Ammon's horn (tissue), 1 donor: Measurements from ENCODE around the gene NAA10.
A peak's percentile ranks its signal among the peaks of the same experiment; 100 is the strongest.

ENCODE experiments used
- DNase-seq: peaks from one replicate; pipeline ENCODE4 v3.0.0-alpha.2; 2016; ENCODE audit warnings: low spot score

NAA10 gene

DNA sequence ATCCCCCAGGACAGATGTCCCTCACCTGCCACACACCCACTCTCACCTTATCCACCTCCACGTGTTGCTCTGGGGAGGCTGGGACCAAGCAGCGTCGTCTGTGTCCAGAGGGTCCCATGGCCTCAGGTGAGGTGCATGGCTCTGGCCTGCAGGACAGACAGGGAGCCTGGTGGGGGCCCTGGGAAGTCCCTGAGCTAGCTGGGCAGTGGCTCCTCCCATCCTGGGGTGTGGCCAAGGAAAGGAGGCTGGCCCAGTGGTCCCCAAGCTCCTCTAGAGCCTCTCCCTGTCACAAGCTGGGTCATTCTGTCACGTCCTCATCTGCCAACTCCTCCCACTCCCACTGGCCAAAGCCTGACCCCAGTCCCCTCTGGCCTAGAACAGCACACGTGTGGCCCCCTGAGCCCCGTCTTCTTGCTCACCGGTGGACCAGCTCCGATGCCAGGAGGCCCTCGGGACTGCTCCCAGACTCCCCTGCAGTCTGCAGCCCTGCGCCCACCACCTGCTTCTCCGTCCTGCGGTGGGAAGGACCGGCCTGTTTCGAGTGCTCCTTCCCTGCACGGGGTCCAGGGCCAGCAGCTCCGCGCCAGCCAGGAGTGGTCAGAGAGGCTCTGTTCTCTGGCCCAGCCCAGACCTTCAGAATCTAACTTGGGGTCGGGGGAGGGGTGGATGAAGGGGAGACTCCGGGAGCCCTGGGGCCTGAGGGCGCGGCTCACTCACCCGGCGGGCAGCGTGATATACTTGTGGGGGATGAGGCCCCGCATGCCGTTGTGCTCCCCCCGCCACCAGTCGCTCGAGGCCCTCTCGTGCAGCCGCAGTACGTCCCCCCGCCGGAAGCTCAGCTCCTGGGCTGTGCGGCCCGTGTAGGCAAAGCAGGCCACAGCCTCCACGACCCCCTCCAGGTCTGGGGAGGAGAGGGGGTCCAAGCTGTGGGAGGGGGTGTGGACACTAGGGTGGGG, 25.5 kb downstream of the NAA10 start:
- DNase-seq: no peak

DNA sequence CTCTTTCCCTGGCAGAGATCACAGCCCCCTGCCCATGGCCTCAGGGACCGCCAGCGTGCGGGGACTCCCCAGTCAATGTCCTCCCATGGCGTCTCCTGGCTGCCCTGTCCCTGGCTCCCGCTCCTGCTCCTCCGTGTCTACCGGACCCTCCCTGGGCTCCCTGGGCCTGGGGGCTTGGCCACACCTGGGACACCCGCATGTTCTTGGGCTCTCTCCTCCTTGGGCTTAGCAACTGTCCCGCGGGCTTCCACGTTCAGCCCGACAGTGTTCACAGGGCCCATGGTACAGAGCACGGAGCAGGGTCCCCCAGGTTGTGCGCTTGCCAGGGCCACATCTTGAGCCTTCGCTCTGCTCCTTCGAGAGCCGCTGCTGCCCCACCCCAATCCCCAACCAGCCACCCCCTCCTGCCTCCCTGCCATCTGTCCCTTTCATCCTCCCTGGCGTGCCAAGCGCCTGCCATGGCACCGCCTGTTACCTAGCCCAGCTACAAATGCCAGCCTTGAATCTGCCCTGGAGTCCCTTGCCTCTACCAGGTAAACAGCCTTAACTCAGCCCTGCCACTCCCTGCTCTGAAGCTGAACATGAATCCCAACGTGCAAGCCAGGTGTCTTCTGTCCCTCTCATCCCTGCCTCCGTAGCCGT, 26.5 kb downstream of the NAA10 start:
- DNase-seq: no peak

DNA sequence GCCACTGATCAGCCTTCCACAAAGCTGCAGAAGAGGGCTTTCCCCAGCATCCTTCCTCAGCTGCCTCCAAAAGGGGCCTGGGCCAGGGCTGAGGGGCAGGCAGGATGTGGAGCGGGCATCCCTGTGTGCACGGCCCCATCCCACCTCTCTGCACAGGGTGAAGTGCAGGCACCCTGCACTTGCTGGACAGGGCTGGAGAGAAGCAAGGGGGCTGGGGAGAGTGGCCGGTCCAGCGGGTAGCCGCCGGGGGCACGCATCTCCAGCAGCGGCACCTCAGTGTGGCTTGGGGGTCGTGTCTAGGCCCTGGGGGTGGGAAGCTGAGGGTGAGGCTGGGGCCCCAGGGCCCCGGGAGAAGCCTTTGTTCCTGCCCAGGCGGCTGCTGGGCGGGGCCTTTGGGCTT, 27.4 kb downstream of the NAA10 start:
- no peak for DNase-seq

DNA sequence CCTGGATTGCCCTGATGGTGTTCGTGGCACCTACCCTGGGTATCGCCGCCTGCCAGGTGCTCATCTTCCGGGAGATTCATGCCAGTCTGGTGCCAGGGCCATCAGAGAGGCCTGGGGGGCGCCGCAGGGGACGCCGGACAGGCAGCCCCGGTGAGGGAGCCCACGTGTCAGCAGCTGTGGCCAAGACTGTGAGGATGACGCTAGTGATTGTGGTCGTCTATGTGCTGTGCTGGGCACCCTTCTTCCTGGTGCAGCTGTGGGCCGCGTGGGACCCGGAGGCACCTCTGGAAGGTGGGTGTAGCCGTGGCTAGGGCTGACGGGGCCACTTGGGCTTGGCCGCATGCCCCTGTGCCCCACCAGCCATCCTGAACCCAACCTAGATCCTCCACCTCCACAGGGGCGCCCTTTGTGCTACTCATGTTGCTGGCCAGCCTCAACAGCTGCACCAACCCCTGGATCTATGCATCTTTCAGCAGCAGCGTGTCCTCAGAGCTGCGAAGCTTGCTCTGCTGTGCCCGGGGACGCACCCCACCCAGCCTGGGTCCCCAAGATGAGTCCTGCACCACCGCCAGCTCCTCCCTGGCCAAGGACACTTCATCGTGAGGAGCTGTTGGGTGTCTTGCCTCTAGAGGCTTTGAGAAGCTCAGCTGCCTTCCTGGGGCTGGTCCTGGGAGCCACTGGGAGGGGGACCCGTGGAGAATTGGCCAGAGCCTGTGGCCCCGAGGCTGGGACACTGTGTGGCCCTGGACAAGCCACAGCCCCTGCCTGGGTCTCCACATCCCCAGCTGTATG, 28.5 kb downstream of the NAA10 start:
- DNase-seq: no peak

DNA sequence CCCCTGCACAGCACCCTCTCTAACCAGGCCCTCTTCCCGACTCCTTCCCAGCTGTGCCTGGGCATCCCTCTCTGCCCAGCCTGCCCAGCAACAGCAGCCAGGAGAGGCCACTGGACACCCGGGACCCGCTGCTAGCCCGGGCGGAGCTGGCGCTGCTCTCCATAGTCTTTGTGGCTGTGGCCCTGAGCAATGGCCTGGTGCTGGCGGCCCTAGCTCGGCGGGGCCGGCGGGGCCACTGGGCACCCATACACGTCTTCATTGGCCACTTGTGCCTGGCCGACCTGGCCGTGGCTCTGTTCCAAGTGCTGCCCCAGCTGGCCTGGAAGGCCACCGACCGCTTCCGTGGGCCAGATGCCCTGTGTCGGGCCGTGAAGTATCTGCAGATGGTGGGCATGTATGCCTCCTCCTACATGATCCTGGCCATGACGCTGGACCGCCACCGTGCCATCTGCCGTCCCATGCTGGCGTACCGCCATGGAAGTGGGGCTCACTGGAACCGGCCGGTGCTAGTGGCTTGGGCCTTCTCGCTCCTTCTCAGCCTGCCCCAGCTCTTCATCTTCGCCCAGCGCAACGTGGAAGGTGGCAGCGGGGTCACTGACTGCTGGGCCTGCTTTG, 29.2 kb downstream of the NAA10 start:
- no peak for DNase-seq

DNA sequence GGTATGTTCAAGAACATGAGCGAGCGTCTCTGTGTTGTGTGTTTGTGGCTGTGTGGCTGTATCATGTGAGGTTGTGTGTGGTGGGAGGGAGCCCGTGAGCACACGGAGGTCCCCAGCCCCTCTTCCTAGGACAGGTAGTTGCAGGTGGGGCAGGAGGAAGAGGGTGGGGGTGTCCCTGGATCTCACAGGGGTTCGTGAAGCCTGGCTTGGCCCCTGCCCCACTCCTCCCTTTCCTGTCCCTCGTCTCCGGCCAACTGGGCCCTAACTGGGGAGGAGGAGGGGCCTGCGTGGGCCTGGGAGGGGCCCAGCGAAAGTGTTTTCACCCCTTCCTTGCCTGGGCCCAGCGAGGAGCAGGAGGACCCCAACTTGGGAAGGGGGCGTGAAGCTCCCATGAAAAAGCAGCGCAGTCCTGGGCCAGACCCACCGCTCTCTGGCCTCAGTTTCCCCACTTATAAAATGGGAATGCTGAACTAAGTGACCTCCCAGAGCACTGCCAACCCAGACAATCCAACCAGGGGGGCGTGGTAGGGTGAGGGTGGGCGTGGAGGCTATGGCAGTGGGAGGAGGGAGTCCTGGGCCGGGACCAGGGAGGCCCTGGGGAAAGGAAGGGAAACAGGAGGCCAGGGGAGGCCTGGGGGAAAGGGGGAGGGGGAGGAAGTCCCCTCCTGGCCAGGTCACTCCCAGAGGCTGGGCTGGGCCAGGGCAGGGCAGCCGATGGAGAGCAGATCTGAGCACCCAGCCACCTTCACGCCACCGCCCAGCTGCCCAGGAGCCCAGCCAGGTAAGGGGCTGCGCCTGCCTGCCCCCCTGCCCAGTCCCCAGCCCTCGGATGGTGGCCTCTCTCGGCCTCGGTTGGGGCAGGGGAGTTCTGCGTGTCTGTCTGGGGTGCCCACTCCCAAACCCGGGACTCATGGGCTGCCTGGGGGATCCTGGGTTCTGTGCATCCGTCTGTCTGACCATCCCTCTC, 30.6 kb downstream of the NAA10 start, which contains the start of gene AVPR2:
TSS of gene AVPR2 (plus strand) at position 683 of the 967 bp plus-strand sequence. CDS start 473 bp downstream, outside the sequence.
- no peak for DNase-seq

DNA sequence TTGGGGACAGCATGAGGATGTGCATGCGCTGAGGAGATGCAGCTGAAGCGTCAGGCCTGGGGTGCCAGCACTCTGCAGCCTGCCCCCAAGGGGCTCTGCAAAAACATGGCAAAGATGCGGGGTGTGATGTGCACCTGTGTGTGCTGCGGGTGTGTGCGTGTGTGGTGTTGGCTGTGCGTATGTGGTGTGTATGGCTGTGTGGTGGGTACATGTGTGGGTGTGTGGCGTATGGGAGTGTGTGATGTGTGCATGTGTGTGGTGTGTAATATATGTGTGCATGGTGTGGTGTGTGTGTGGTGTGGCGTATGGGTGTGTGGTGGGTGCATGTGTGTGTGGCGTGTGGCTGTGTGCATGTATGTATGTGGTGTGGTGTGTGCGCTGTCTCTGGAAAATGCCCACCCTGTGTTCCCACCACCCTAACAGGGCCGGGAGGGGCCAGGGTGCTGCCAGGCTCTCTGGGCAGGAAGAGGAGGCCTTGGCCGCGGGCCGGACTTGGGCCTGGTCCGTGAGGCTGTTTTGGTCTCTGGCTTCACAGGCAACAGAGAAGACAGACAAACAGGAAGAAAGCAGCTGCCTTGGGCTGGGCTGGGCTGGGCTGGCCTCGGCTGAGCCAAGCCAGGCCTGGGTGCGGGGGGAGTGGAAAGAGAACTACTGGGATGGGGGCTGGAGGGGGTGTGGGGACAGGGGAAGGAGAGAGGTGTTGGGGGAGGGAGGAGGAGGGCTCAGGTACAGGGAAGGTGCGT, 31.4 kb downstream of the NAA10 start:
- DNase-seq: no peak

DNA sequence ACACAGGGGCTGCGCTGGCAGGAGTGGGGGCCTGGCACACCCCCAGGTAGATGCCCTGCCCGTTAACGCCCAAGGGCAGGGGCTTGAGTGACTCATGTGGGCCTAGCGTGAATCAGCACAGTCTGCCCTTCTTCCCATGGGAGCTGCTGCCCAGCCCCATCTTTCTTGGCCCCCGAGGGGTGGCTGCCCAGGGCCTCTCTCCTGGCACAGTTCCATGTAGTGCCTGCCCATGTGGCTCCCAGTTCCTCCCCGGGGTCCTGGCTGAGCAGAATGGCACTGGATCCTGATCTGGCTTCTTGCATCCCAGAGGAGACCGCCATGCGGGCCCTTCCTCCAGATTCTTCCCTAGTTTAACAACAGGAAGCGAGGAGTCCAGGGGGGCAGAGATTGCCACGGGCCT, 32.5 kb downstream of the NAA10 start:
- no peak for DNase-seq

DNA sequence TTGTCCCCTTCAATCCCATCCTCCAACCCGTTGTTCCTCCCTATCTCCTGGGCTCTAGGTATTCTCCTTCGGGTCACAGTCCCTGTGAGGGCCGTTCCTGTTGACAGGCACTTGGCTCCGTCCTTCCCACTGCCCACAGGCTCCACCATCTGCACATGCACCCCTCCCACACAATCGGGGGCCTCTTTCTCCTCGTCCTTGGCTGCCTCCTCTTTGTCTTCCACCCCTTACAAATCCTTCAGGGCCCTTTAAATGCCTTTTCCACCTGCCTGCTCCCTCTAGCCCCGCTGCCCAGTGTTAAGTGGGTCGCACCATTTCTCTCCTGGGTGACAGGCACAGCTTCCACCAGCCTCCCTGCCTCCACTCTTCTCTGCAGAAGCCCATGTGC, 33.1 kb downstream of the NAA10 start:
- no peak for DNase-seq

DNA sequence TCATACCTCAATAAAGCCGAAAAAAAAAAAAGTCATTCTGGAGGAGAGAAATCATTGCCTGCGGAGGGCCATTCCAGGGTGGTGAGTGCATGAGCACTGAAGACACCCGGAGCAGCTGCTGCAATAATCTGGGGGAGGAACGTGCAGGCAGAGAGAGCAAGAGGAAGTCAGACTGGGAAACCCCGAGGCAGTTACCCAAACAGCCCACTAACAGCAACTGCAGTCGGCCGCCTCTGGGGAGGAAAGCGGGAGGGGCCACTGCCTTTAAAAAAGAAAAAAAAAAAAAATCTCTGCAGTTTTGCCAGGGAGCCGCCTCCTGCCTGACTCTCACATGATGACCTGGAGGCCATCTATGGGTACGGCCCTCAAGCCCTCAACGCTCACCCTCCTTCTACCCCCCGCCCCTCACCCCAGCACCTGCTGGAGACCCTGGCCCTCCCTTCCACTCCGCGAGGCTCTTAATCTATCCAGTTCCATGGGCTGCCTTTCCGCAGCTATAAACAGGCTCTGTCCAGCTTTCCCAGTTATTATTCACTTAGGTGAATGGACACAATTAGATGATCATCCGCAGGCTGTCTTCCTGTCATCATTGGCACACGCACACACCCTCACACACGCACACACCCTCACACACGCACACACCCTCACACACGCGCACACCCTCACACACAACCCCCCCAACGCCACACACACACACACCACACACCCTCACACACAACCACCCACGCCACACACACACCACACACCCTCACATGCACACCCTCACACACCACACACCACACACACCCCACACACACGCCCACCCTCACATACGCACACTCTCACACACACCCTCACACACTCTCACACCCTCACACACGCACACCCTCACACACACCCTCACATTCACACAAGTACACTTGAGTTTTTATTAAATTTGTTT, 33.7 kb downstream of the NAA10 start:
- peak; percentile 28 for DNase-seq

DNA sequence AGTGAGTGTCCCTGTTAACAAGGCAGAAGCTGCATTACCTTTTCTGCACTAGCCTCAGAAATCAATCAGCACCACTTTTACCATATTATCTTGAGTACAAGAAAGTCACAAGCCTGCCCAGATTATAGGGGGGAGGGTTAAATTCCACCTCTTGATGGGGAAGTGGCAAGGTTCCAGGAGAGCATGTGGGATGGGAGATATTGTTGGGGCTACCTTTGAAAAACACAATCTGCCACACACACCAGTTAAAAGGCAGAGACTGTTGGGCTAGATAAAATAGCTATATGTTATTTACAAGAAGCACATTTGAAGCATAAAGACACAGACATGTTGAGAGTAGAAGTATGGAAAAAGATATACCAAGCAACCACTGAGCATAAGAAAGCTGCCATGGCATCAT, 36.9 kb downstream of the NAA10 start:
- no peak for DNase-seq

DNA sequence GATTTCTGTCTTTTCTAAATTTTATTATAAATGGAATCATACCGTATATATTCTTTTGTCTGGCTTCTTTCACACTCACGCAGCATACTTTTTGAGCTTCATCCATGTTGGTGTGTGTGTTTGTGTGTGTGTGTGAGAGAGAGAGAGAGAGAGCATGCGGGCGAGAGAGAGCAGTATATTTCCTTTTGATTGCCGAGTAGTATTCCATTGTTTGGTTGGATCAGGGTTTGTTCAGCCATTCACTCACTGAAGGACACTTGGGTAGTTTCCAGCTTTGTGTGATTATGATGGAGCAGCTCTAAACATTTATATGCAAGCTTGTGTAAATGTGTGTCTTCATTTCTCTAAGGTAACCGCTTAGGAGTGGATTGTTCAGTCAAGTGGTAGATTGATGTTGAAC, 45.7 kb downstream of the NAA10 start:
- DNase-seq: no peak

DNA sequence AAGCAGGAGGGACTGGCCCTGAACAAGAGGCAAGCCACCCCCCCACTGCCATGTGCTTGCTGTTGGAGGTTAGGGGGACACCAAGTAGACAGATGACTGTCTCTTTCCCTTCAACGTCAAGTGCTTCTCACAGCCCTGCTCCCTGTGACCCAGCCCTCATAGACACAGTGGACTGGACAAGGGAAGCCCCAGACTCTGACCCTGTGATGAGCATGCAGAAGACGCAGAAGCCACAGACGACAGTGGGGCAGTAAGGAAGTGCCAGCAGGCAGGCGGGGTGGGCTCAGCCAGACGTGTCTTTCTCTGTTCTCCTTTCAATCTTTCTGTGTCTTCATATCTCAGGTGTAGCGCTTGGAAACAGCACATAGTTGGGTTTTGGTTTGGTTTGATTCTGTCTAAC, 46.5 kb downstream of the NAA10 start:
- no peak for DNase-seq

DNA sequence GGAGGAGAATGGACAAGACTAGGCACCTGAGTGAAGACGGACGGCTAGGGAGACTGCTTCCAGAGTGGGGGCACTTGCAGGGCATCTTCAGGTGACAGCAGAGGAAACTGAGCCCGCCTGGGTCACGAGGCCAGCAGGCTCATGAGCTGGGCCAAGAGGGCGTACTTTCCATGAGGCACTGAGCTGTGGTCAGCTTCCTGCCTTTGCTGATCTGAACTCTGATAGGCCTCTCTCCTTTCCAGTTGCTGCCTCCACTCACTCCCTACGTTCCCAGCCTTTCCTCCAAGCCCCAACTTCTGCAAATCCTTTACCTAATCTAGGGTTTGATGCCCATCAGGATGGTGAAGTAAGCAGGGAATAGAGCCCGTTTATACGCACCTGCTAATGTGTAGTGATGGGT, 47.5 kb downstream of the NAA10 start:
- DNase-seq: no peak

DNA sequence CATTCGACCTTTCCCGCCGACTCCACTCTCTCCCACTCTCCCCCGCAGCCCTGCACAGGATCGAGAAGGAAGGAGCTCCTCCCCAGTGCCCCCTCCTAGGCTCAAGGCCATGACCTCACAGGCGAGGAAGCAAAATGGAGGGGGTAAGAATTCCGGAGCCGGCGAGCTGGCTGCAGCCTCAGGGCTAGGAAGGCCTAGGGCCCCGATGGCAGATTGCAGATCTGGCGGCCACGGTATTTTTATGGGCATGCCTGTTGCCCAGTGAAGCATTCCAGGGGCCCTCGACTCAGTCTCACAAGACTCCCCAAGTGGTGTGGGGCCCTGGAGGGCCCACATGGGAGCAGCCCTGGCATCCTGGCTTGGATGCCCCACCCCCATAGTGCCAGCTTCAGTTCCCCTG, 47.9 kb downstream of the NAA10 start:
- no peak for DNase-seq

DNA sequence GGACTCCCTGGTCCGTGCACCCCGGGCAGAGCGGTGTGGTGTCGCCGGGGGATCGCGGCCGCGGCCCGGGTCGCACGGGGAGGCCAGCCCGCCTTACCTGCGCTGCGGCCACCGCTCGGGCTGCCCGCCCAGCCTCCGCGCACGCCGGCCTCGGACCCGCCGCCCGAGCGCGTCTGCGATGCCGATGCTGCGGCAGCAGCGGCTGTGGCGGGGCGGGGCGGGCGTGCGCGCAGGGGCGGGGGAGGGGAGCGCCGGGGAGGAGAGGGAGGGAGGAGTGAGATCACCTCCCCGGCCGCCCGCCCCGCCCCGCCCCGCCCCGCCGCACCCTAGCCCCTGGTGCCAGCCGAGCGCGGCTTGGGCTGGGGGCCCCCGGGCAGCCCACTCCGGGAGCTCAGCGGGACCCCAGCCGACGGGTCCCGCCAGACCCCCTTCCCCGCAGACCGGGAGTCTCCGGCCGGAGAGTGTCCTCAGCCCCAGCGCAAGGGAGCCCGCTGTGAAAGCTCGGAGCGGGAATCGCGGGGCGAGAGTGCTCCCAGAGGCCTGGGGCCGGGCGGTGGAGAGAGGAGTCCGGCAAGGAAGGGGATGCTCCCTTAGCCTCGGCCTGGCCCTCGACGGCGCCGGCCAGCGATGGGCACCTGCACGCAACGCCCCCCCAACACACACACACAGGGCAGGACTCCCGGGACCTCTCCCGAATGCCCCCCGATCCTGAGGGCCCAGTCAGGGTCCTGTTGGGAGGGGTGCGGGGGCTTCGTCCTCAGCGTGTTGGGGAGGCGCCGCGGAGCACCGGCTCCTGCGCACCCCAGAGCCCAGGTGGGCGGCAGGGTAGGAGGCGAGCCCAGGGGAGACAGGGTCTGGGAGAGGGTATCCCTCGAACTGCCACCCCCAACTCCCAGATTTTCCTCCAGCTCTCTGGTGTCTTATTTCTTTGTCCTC, 48.6 kb downstream of the NAA10 start, which contains the start of gene L1CAM:
TSS of gene L1CAM (minus strand) at position 206 of the 936 bp plus-strand sequence. CDS start 10,337 bp downstream, outside the sequence.
- no peak for DNase-seq

DNA sequence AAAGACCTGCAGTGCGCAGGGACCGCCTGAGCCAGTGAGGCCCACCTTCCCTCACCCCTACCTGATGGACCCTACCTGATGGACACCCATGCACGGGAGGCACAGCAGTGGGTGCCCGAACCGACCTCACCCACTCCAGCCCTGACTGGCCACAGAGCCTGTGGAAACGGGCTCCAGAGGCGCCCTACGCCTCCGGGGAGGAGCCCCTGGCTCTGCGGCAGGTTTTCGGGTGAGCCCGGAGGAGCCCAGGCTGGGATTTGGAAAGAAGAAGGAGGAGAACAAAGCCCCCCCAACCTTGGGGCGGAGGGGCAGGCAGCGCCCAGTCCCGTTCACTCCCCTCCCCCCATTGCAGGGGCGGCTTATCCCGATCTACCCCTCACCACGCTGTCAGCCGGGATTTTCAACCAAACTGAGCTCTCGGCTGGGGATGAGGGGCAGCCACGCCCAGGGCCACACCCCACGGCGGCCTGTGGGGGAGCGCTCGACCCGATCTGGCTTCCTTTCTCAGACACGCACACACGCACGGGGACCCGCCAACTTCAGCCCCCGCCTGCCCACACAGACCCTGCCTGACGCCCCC, 49.5 kb downstream of the NAA10 start:
- DNase-seq: no peak
